DOHH2 (cell line): ENCODE measurements around the gene GNG14.
A peak's percentile ranks its signal among the peaks of the same experiment; 100 is the strongest.

Source experiments
- H3F3A ChIP-seq: fragments of 200-600 bp; sonication (generic), shearing (Covaris generic); 2 replicates; pipeline ENCODE4 v1.6.0; 2016; ENCODE audit warnings: antibody characterized with exemption, mild to moderate bottlenecking; ENCODE audit not compliant: control insufficient read depth, insufficient read depth
- H3K27ac ChIP-seq: fragments of 200-600 bp; sonication (generic); 2 replicates; pipeline ENCODE4 v1.5.1; 2014; ENCODE audit warnings: low read depth, mild to moderate bottlenecking, low read length, moderate library complexity
- H3K27me3 ChIP-seq: fragments of 200-600 bp; sonication (generic); 2 replicates; pipeline ENCODE4 v1.6.1; 2014; ENCODE audit warnings: mild to moderate bottlenecking, low read length, mixed read lengths; ENCODE audit not compliant: control insufficient read depth
- H3K36me3 ChIP-seq: fragments of 200-600 bp; sonication (generic); 2 replicates; pipeline ENCODE4 v1.6.1; 2014; ENCODE audit warnings: mild to moderate bottlenecking, low read length, moderate library complexity, mixed read lengths; ENCODE audit not compliant: control insufficient read depth
- H3K4me1 ChIP-seq: fragments of 200-600 bp; sonication (generic); 2 replicates; pipeline ENCODE4 v1.6.1; 2014; ENCODE audit warnings: mild to moderate bottlenecking, low read length, mixed read lengths; ENCODE audit not compliant: control insufficient read depth
- H3K4me2 ChIP-seq: fragments of 200-600 bp; sonication (generic); 2 replicates; pipeline ENCODE4 v1.6.0; 2014; ENCODE audit warnings: mild to moderate bottlenecking, low read length, moderate library complexity
- H3K4me3 ChIP-seq: fragments of 200-600 bp; sonication (generic); 2 replicates; pipeline ENCODE4 v1.5.1; 2014; ENCODE audit warnings: mild to moderate bottlenecking, low read length, mixed read lengths
- H3K79me2 ChIP-seq: fragments of 200-600 bp; sonication (generic); 2 replicates; pipeline ENCODE4 v1.6.1; 2014; ENCODE audit warnings: mild to moderate bottlenecking, low read length, mixed read lengths; ENCODE audit not compliant: control insufficient read depth
- H3K9me2 ChIP-seq: fragments of 200-600 bp; sonication (generic); replicated peaks from 2 replicates; pipeline ENCODE4 v1.6.1; 2014; ENCODE audit warnings: mild to moderate bottlenecking, low read length, mixed read lengths; ENCODE audit not compliant: control insufficient read depth
- H3K9me3 ChIP-seq: fragments of 200-600 bp; sonication (generic); 2 replicates; pipeline ENCODE4 v1.6.1; 2014; ENCODE audit warnings: antibody characterized with exemption, low read length, mixed read lengths; ENCODE audit not compliant: control insufficient read depth, insufficient read depth
- H4K20me1 ChIP-seq: fragments of 200-600 bp; sonication (generic); 2 replicates; pipeline ENCODE4 v1.6.0; 2014; ENCODE audit warnings: low read depth, mild to moderate bottlenecking, antibody characterized with exemption, low read length, moderate library complexity; ENCODE audit not compliant: control insufficient read depth, insufficient read depth
- CTCF ChIP-seq: fragments of 200-600 bp; sonication (generic); IDR thresholded peaks from one replicate; pipeline ENCODE4 v1.5.1; 2014; ENCODE audit warnings: antibody characterized with exemption, mild to moderate bottlenecking, low read depth, low read length; ENCODE audit not compliant: poor library complexity, severe bottlenecking
- EZH2phosphoT487 ChIP-seq: fragments of 200-600 bp; sonication (generic); IDR thresholded peaks from 2 replicates; pipeline ENCODE4 v1.6.1; 2017; ENCODE audit warnings: borderline replicate concordance, mild to moderate bottlenecking, antibody characterized with exemption, low read length, moderate library complexity, mixed read lengths

The GNG14 gene

DNA sequence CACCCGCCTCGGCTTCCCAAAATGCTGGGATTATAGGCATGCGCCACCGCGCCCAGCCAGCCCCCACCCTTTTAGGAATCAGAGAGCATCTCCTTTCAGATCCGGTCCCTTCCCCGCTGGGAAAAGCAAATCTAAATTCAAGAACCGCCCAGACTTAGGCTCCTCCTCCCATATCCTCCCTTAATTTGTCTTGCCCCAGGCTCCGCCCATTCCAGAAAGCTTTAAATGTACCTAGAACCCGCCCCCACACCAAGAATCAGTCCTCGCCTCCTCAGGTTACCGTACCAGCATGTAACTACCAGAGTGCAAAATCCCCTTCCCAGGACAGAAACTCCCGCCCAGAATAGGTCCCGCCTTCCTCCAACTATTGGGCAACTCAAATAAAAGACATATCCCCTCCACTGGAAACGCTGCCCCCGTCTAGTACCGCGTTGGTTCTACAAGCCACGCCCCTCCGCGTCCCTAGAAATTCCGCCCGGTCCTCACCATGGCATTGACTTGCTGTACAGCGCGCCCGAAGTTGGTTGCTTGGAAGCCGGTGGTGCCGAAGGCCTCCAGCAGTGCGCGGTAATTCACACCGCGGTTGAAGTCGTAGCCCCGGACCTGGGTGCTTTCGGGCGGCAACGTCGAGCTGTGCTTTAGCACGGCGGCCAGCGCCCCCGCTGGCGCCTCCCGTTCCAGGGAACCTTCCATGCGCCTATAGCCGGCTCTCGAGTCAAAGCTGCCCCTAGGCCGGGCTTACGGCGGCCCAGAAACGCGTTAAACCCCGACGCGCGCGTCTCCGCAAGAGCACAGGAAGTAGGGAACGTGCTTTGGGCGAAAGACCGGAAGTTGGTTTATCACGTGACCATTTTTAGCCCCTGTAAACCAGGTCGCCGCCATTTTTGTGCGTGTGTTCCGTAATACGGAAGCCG lies 6.5 kb upstream of the GNG14 start, which contains the start of gene DHPS:
Gene DHPS (minus strand): TSS at position 807 of the 914 bp plus-strand sequence. CDS start 114 bp downstream, at position 693.
- Histone ChIP-seq H3K9me3 (no peaks in the 10 kb centered on the region), H3K79me2 (peaks cover 26% of the 10 kb centered on the region), H3K27me3 (no peaks in the 10 kb centered on the region), H3K36me3 (peaks cover 38% of the 10 kb centered on the region), H3K27ac (peak within 1 kb of the TSS; percentile 89), H3K4me1 (peaks cover 8% of the 10 kb centered on the region), H3K4me2 (peak within 1 kb of the TSS; percentile 84), H4K20me1 (peaks cover 9% of the 10 kb centered on the region; the same call in 1 of the 2 replicates), H3K4me3 (peak within 1 kb of the TSS; percentile 93), H3F3A (peaks cover 4% of the 10 kb centered on the region), H3K9me2 (no peaks in the 10 kb centered on the region)
- TF ChIP-seq EZH2phosphoT487 (no peak), CTCF (peak; percentile 35)

DNA sequence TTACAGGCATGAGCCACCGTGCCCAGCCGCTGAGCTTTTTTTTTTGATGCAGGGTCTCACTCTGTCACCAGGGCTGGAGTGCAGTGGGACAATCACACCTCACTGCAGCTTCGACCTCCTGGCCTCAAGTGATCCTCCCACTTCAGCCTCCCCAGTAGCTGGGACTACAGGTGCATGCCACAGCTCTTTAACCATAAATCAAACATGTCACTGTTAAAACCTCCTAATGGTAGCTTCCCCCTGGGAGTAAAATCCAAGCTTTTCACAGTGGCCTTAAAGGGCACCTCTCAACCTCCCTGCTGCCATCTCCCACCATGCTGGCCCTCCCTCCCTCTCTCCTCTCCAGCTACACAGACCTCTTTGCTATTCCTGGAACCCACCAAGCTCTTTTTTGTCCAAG lies 2.0 kb upstream of the GNG14 start:
- Histone ChIP-seq H3K36me3 (peaks cover 4% of the 10 kb centered on the region), H3K9me3 (no peaks in the 10 kb centered on the region), H4K20me1 (no peaks in the 10 kb centered on the region), H3K4me3 (no peak overlapping the region), H3K27ac (no peak overlapping the region), H3K4me2 (no peak overlapping the region), H3K27me3 (no peaks in the 10 kb centered on the region), H3K9me2 (no peaks in the 10 kb centered on the region), H3K4me1 (peaks cover 5% of the 10 kb centered on the region), H3F3A (peaks cover 4% of the 10 kb centered on the region), H3K79me2 (peaks cover 7% of the 10 kb centered on the region)
- TF ChIP-seq EZH2phosphoT487, result no peak
- no peak for TF ChIP-seq CTCF

GRCh38 chr19:12689012-12689411 lies 1.2 kb downstream of the GNG14 start:
- no peaks in the 10 kb centered on the region; the same call in 1 of the 2 replicates for H3F3A ChIP-seq
- TF ChIP-seq EZH2phosphoT487 (no peak), CTCF (no peak)
- no peaks in the 10 kb centered on the region for H4K20me1 ChIP-seq
- no peak overlapping the region for H3K4me2 ChIP-seq
- H3K36me3 ChIP-seq, result no peaks in the 10 kb centered on the region
- H3K27ac ChIP-seq, result no peak overlapping the region
- H3K9me3 ChIP-seq, result no peaks in the 10 kb centered on the region
- no peaks in the 10 kb centered on the region for H3K4me1 ChIP-seq
- no peak overlapping the region for H3K4me3 ChIP-seq
- no peaks in the 10 kb centered on the region for H3K27me3 ChIP-seq
- no peaks in the 10 kb centered on the region for H3K9me2 ChIP-seq
- no peaks in the 10 kb centered on the region for H3K79me2 ChIP-seq
